ENCODE measurements around the gene TWIST2. TPM values are rescaled to one million over a fixed set of nuclear protein-coding genes. Genes with fewer than 3 reads are reported as not detected.

The TWIST2 gene
- polyA plus RNA-seq, 1 of the 3 experiments (the other 2 are of a cell fraction), result 19.5 TPM

DNA sequence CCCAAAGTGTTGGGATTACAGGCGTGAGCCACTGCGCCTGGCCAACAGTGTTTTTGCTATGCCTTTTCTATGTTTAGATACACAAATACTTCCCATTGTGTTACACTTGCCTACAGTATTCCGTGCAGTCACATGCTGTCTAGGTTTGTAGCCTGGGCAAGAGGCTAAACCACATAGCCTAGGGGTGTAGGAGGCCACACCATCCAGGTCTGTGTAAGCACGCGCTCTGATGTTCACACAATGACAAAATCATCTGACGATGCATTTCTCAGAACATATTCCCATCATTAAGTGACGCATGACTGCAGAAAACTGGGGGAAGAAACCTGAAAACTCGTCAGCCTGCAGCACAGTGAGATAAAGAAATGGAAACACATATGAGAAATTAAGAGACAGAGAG lies 46.1 kb upstream of the TWIST2 start:
- H2AFZ ChIP-seq (ENCODE audit: low read depth), result no peak overlapping the region
- H3K9me2 ChIP-seq, result no peaks in the 10 kb centered on the region
- no peak overlapping the region for H3K27ac ChIP-seq (ENCODE audit: low read depth in 2 of 2, low read length in 1 of 2)
- H3F3A ChIP-seq (replicated peaks; ENCODE audit: insufficient read depth), result no peaks in the 10 kb centered on the region
- 81% methylated on average over 8 of the region's 8 CpGs for WGBS (ENCODE audit: low lambda C conversion rate)
- DNase-seq, result no peak
- TF ChIP-seq GABPA (IDR thresholded peaks at IDR 0.05; ENCODE audit: low read depth) (no peak), MEF2A (IDR thresholded peaks at IDR 0.05; ENCODE audit: borderline replicate concordance, low read depth) (no peak), FOSL2 (IDR thresholded peaks at IDR 0.05; ENCODE audit: borderline replicate concordance, low read depth) (no peak), ELF1 (IDR thresholded peaks at IDR 0.05) (no peak), NRF1 (IDR thresholded peaks at IDR 0.05; ENCODE audit: low read depth, low read length) (no peak), GATA2 (CRISPR knock-in tag; IDR thresholded peaks at IDR 0.05) (no peak)
- TF ChIP-seq, protein P1, sequence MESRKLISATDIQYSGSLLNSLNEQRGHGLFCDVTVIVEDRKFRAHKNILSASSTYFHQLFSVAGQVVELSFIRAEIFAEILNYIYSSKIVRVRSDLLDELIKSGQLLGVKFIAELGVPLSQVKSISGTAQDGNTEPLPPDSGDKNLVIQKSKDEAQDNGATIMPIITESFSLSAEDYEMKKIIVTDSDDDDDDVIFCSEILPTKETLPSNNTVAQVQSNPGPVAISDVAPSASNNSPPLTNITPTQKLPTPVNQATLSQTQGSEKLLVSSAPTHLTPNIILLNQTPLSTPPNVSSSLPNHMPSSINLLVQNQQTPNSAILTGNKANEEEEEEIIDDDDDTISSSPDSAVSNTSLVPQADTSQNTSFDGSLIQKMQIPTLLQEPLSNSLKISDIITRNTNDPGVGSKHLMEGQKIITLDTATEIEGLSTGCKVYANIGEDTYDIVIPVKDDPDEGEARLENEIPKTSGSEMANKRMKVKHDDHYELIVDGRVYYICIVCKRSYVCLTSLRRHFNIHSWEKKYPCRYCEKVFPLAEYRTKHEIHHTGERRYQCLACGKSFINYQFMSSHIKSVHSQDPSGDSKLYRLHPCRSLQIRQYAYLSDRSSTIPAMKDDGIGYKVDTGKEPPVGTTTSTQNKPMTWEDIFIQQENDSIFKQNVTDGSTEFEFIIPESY (IDR thresholded peaks at IDR 0.05; ENCODE audit: borderline replicate concordance, low read depth), result no peak
- TF ChIP-seq, protein P2, sequence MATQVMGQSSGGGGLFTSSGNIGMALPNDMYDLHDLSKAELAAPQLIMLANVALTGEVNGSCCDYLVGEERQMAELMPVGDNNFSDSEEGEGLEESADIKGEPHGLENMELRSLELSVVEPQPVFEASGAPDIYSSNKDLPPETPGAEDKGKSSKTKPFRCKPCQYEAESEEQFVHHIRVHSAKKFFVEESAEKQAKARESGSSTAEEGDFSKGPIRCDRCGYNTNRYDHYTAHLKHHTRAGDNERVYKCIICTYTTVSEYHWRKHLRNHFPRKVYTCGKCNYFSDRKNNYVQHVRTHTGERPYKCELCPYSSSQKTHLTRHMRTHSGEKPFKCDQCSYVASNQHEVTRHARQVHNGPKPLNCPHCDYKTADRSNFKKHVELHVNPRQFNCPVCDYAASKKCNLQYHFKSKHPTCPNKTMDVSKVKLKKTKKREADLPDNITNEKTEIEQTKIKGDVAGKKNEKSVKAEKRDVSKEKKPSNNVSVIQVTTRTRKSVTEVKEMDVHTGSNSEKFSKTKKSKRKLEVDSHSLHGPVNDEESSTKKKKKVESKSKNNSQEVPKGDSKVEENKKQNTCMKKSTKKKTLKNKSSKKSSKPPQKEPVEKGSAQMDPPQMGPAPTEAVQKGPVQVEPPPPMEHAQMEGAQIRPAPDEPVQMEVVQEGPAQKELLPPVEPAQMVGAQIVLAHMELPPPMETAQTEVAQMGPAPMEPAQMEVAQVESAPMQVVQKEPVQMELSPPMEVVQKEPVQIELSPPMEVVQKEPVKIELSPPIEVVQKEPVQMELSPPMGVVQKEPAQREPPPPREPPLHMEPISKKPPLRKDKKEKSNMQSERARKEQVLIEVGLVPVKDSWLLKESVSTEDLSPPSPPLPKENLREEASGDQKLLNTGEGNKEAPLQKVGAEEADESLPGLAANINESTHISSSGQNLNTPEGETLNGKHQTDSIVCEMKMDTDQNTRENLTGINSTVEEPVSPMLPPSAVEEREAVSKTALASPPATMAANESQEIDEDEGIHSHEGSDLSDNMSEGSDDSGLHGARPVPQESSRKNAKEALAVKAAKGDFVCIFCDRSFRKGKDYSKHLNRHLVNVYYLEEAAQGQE (IDR thresholded peaks at IDR 0.05; ENCODE audit: low read depth, low read length), result no peak
- TF ChIP-seq, protein P3, sequence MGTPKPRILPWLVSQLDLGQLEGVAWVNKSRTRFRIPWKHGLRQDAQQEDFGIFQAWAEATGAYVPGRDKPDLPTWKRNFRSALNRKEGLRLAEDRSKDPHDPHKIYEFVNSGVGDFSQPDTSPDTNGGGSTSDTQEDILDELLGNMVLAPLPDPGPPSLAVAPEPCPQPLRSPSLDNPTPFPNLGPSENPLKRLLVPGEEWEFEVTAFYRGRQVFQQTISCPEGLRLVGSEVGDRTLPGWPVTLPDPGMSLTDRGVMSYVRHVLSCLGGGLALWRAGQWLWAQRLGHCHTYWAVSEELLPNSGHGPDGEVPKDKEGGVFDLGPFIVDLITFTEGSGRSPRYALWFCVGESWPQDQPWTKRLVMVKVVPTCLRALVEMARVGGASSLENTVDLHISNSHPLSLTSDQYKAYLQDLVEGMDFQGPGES (IDR thresholded peaks at IDR 0.05; ENCODE audit: low read depth, low read length), result no peak
- TF ChIP-seq, protein P4, sequence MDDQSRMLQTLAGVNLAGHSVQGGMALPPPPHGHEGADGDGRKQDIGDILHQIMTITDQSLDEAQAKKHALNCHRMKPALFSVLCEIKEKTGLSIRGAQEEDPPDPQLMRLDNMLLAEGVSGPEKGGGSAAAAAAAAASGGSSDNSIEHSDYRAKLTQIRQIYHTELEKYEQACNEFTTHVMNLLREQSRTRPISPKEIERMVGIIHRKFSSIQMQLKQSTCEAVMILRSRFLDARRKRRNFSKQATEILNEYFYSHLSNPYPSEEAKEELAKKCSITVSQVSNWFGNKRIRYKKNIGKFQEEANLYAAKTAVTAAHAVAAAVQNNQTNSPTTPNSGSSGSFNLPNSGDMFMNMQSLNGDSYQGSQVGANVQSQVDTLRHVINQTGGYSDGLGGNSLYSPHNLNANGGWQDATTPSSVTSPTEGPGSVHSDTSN (IDR thresholded peaks at IDR 0.05), result no peak
- no peaks in the 10 kb centered on the region for H3K9me3 ChIP-seq
- no peak overlapping the region for H3K4me3 ChIP-seq (ENCODE audit: low read depth in 2 of 2, low read length in 1 of 2)
- H3K9ac ChIP-seq, result no peak overlapping the region
- no peak overlapping the region for H3K4me2 ChIP-seq
- no peaks in the 10 kb centered on the region; the same call in 1 of the 2 replicates for H3K27me3 ChIP-seq (ENCODE audit: insufficient read depth)
- peaks cover 0 to 8% of the 10 kb centered on the region in 2 experiments; a peak in 1 of 4 replicates for H3K4me1 ChIP-seq (ENCODE audit: control insufficient read depth in 1 of 2, insufficient read depth in 2 of 2, low read depth in 1 of 2, low read length in 1 of 2)
- CTCF ChIA-PET, result interaction anchor here (6.2 kb wide), 1 partner anchor 16 kb away, joined by 34 read pairs; no protein-coding TSS in a partner anchor
- no peaks in the 10 kb centered on the region for H3K79me2 ChIP-seq (ENCODE audit: insufficient read depth)
- H4K20me1 ChIP-seq (ENCODE audit: insufficient read depth), result no peaks in the 10 kb centered on the region
- no peaks in the 10 kb centered on the region for H3K36me3 ChIP-seq (replicated peaks in 1 of 2; ENCODE audit: control insufficient read depth in 1 of 2, insufficient read depth in 2 of 2, low read length in 1 of 2)
- POLR2A ChIA-PET, result no interaction called here
